NCI-H446 (cell line): ENCODE data around the gene RIMOC1.
A peak's percentile ranks its signal among the peaks of the same experiment; 100 is the strongest.
"Not testable (repeated sequence)": the region's sequence is repeated elsewhere in the genome, so short reads cannot be mapped to it uniquely, and the experiment has no call there.

Experiments used
- DNase-seq, 2 experiments: peaks; one replicate each; lab custom pipeline; 2025; lab: John Stamatoyannopoulos, UW

Gene RIMOC1

GRCh38 chr5:41891066-41891707 lies 13.0 kb upstream of the RIMOC1 start:
- no peak for DNase-seq

- DNase-seq: no peak
Observed at GRCh38 chr5:41892031-41892430, 12.1 kb upstream of the RIMOC1 start.

- DNase-seq: no peak
Observed at GRCh38 chr5:41893074-41893851, 10.9 kb upstream of the RIMOC1 start.

- DNase-seq: no peak
Observed at GRCh38 chr5:41896230-41896629, 7.9 kb upstream of the RIMOC1 start.

GRCh38 chr5:41903382-41903891 lies 707 bp upstream of the RIMOC1 start:
- no peak for DNase-seq

GRCh38 chr5:41906151-41906550 lies 2.0 kb downstream of the RIMOC1 start:
- DNase-seq: no peak

GRCh38 chr5:41908374-41909079 lies 4.4 kb downstream of the RIMOC1 start:
- no peak for DNase-seq

- DNase-seq: no peak
Observed at GRCh38 chr5:41918105-41918504, 14.0 kb downstream of the RIMOC1 start.

GRCh38 chr5:41921166-41921565 lies 17.0 kb downstream of the RIMOC1 start:
- DNase-seq: no peak

GRCh38 chr5:41921874-41922273 lies 17.7 kb downstream of the RIMOC1 start:
- DNase-seq: no peak

- no peak for DNase-seq
Observed at GRCh38 chr5:41924526-41924871, 20.4 kb downstream of the RIMOC1 start.

GRCh38 chr5:41924872-41925554 lies 20.9 kb downstream of the RIMOC1 start, which contains the start of gene FBXO4:
FBXO4 (plus strand) TSS chr5:41925281; CDS start chr5:41925310, 29 bp downstream.
- peak; percentile 92 to 97 for DNase-seq

GRCh38 chr5:41925555-41925951 lies 21.4 kb downstream of the RIMOC1 start:
- DNase-seq: peak; percentile 69 to 80

- DNase-seq: no peak
Observed at GRCh38 chr5:41927604-41928003, 23.5 kb downstream of the RIMOC1 start.

GRCh38 chr5:41929035-41929434 lies 24.9 kb downstream of the RIMOC1 start:
- DNase-seq: no peak

GRCh38 chr5:41932770-41933169 lies 28.6 kb downstream of the RIMOC1 start:
- DNase-seq: no peak

GRCh38 chr5:41935544-41935943 lies 31.4 kb downstream of the RIMOC1 start:
- no peak for DNase-seq

GRCh38 chr5:41940641-41941040 lies 36.5 kb downstream of the RIMOC1 start:
- no peak for DNase-seq

- not testable (repeated sequence) for DNase-seq
Observed at GRCh38 chr5:41945332-41945955, 41.3 kb downstream of the RIMOC1 start.

- no peak for DNase-seq
Observed at GRCh38 chr5:41951224-41951623, 47.1 kb downstream of the RIMOC1 start.
